Right renal pelvis (tissue), 4 donors: Measurements from ENCODE around the gene RFFL. TPM values are rescaled to one million over a fixed set of nuclear protein-coding genes. Genes with fewer than 3 reads are reported as not detected.
"Not testable (repeated sequence)": the region's sequence is repeated elsewhere in the genome, so short reads cannot be mapped to it uniquely, and the experiment has no call there.

ENCODE experiments used
- DNase-seq, 4 donors: peaks; one replicate each; pipeline ENCODE4 v3.0.0-alpha.2; 2013; ENCODE audit warnings: low read depth in 4 of 4, low spot score in 3 of 4, missing footprints in 1 of 4
- polyA plus RNA-seq, 4 donors: library from polyadenylated mRNA; unstranded; fragments of 120-200 nt; gene quantifications; one replicate each; pipeline ENCODE4 v1.2.1, GENCODE V29; 2013; ENCODE audit not compliant: insufficient read length in 4 of 4

Gene RFFL
- polyA plus RNA-seq, 4 donors = 20.8 to 26.1 (median 23.2) TPM

GRCh38 chr17:35011671-35012216, 51.8 kb downstream of the RFFL start:
- no peak for DNase-seq

GRCh38 chr17:35010093-35010492, 53.4 kb downstream of the RFFL start:
- no peak for DNase-seq

DNA sequence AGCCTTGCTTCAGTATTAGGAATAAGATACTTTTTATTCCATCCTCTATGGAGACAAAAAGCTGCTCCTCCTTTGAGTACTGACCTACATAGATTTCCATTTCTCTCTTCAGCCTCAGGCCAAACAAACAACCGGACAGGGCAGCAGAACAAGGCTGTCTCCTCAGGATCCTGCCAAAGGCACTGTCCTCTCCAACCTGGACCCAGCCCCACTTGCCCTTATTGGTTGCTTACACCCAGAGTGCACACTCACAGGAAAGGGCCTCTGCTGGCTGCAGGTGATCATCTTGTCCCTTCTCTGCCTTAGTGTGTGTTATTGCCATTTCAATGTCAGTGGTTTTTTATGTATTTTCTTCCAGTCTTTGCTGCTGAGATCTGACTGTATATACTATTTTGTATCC, 56.5 kb downstream of the RFFL start:
- no peak for DNase-seq

- no peak for DNase-seq
Measured at GRCh38 chr17:35006345-35006744, 57.2 kb downstream of the RFFL start.

- no peak for DNase-seq
Measured at GRCh38 chr17:35003778-35004177, 59.7 kb downstream of the RFFL start.

DNA sequence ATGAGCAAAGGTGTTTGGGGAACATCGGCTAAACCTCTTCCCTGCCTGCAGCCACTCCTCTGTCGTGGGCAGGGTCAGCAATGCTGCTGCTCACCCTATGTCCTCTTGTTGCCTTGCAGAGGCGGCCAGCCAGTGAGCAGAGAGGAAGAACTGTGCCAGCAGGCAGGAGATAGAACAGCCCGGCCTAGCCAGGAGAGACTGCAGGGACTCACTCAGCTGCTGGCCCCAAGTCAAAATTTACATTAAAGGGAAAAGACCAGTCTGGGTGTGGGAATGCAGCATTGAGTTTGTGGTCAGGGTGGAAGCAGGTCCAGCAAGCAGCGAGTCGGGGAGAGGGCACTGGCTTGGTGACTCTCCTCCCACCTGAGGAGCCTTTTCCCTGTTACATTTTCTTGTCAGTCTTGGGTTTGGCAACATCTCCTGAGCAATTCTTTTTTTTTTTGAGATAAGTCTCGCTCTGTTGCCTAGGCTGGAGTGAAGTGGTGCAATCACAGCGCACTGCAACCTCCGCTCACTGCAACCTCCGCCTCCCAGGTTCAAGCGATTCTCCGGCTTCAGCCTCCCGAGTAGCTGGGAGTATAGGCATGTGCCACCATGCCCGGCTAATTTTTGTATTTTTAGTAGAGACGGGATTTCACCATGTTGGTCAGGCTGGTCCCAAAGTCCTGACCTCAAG, 60.5 kb downstream of the RFFL start:
- DNase-seq = no peak

- DNase-seq = no peak
Measured at GRCh38 chr17:35001549-35001948, 62.0 kb downstream of the RFFL start.

DNA sequence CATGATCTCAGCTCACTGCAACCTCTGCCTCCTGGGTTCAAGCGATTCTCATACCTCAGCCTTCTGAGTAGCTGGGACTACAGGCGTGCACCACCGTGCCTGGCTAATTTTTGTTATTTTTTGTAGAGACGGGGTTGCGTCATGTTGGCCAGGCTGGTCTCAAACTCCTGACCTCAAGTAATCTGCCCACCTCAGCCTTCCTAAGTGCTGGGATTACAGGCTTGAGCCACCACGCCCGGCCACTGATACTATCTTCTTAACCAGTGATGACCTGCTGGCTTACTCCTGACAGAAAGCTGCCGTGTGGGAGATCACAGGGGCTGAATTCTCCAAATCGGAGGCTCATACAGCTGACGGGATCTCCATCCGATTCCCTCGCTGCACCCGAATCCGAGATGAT, 62.5 kb downstream of the RFFL start:
- DNase-seq = not testable (repeated sequence)

DNA sequence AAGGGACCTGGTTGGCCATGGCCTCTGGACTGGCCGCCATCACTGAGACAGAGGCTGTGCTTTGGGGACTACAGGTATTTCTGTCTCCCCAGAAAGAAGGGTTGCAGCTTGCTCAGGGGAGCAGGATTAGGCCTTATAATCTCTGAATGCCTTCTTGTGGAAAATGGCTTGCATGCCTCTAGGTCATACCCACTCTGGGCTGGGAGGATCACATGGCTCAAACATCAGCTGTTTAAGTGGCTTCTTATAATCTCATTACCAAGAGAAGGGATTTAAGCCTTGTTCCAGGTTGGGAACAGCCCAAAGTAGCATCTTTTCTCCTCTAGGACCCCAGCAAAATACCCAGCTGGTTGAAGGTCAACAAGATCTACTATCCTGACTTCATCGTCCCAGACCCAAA, 64.1 kb downstream of the RFFL start:
- no peak for DNase-seq

DNA sequence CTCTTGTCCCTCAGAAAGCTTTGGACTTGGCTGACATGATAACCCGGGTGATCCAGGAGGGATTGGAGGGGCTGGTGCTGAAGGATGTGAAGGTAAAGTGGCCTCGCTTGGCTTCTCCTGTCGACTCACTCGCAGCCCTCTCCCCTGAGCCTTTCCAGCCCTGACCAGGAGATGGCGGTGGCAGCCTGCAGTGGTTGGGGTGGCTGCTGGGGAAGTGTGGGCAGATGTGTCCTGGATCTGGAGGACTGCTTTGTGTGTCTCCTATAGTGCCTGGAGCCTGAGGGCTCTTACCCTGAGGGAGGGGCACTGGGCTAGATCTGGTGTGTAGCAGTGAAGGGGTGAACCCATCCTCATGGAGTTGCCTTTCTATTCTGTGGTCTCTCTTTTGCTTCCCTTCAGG, 65.3 kb downstream of the RFFL start:
- DNase-seq = no peak

GRCh38 chr17:34997355-34997862, 66.1 kb downstream of the RFFL start:
- peak in 3 of 4 donors; percentile 67 to 82 (median 71) for DNase-seq

GRCh38 chr17:34996422-34997285, 66.9 kb downstream of the RFFL start:
- DNase-seq = no peak

GRCh38 chr17:34993031-34993430, 70.5 kb downstream of the RFFL start:
- DNase-seq = no peak

- no peak for DNase-seq
Measured at GRCh38 chr17:34991606-34992005, 71.9 kb downstream of the RFFL start.

- DNase-seq = no peak
Measured at GRCh38 chr17:34990921-34991365, 72.6 kb downstream of the RFFL start.

GRCh38 chr17:34989473-34989872, 74.0 kb downstream of the RFFL start:
- DNase-seq = no peak

DNA sequence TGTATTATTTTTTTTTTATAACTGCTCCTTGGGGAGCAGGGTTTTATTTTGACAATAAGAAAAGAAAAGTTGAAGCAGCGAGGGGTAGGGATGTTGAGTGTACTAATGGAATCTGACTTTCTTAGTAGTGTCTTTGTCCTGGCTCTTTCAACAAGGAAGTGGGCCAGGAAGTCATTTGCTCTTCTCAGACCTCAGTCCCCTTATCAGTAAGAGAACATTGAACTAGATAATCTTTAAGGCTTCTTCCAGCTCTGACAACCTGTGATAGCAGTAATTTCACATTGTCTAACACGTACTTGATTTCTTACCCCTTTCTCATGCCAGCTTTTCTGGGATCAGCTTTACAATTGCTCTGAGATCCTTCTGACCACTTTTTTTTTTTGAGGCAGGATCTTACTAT, 74.9 kb downstream of the RFFL start:
- DNase-seq = no peak

GRCh38 chr17:34987232-34987631, 76.3 kb downstream of the RFFL start:
- no peak for DNase-seq

- no peak for DNase-seq
Measured at GRCh38 chr17:34981538-34982241, 81.8 kb downstream of the RFFL start.

DNA sequence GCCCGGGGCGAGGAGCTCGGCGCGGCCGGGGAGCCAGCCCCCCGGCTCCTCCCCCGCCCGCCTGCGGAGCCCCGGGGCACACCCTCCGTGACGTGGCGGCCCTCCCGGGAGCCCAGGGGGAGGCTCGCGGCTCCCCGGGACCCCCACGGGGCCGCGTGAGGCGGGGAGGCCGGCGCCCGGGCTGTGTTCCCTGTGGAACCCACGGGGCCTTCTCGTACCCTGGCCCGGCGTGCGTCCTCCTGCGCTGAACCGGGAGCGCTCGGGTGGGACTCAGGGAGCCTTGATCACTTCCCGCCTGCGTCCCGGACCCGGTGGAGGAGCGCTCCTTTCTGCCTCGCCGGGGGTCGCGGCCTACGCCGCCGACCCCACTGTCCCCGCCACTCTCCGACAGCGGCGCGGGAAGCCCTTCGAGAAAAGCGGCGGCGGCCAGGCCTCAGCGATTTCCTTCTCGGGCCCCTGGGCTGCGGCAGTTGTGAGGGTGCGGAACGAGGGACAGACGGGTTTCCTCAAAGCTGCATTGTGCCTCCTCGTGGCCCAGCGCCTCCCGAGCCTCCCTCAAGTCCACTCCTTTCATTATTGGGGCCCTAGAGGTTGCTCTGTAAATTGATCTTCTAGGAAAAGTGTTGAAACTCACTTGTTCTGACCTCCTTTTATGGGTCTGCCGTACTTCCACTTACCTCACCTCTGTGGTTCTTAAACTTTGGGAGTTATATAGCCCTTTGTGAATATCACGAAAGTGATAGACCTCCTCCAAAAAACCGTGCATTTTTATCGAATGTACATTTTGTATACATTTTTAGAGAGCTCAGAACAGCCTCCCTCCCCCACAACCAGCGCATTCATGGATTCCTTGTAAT, 82.6 kb downstream of the RFFL start:
- DNase-seq = peak in 2 of 4 donors; percentile 68 to 71
